A549 (cell line): Measurements from ENCODE around the gene STPG4. TPM values are rescaled to one million over a fixed set of nuclear protein-coding genes. Genes with fewer than 3 reads are reported as not detected.

ENCODE experiments used
- ATAC-seq, 2 experiments: fragments of 200-7000 bp in 1 of 2; fragments of >200 bp in 1 of 2; cut with Nextera tagmentation in 1 of 2; cut with Tn5 transposase in 1 of 2; 3 replicates each; pipeline versions ENCODE4 v1.8.0 to v1.9.1; 2018 to 2020; ENCODE audit warnings: mild to moderate bottlenecking in 1 of 2, moderate library complexity in 1 of 2
- CTCF ChIA-PET: fragments of 300-600 bp; sonication (Branson Sonifier 250); formaldehyde crosslinking; extraction: SDS; loops from one replicate; lab custom pipeline; 2021; ENCODE audit warnings: antibody characterized with exemption, inconsistent platforms; lab: Yijun Ruan, JAX
- POLR2A ChIA-PET: fragments of 350-600 bp; formaldehyde crosslinking; extraction: SDS; loops from one replicate; lab custom pipeline; 2021; ENCODE audit warnings: antibody characterized with exemption, inconsistent platforms; lab: Yijun Ruan, JAX
- DNase-seq, 2 experiments: peaks; one replicate each; pipeline versions ENCODE4 v3.0.0 to v3.0.0-alpha.2; 2011 to 2016; ENCODE audit warnings: low read depth in 1 of 2, low spot score in 1 of 2
- FAIRE-seq: peaks from 2 replicates; lab custom pipeline; 2011; peaks lifted over from hg19 to GRCh38; lab: Jason Lieb, UNC
- H3K27ac ChIP-seq, 2 experiments: fragments of >200 bp; sonication (Bioruptor Twin); formaldehyde crosslinking; 3 replicates each; pipeline ENCODE4 v1.5.1; 2016 to 2017
- H3K4me1 ChIP-seq: fragments of >200 bp; sonication (Bioruptor Twin); formaldehyde crosslinking; 3 replicates; pipeline ENCODE4 v1.6.1; 2016
- H3K4me2 ChIP-seq: fragments of >200 bp; sonication (Bioruptor Twin); formaldehyde crosslinking; 3 replicates; pipeline ENCODE4 v1.6.1; 2016
- H3K4me3 ChIP-seq: fragments of >200 bp; sonication (Bioruptor Twin); formaldehyde crosslinking; 3 replicates; pipeline ENCODE4 v1.5.1; 2016
- H3K9me3 ChIP-seq: fragments of >200 bp; sonication (Bioruptor Twin); formaldehyde crosslinking; 3 replicates; pipeline ENCODE4 v1.6.1; 2016
- BHLHE40 ChIP-seq: IDR thresholded peaks from 2 replicates; pipeline ENCODE4 v1.6.1; 2012; ENCODE audit warnings: low read depth, low read length, inconsistent platforms
- CBX8 ChIP-seq: fragments of 200-600 bp; sonication (generic); IDR thresholded peaks from 2 replicates; pipeline ENCODE4 v1.6.1; 2016
- CHD2 ChIP-seq: fragments of 150-350 bp; IDR thresholded peaks from 2 replicates; pipeline ENCODE4 v1.6.1; 2014; ENCODE audit warnings: low read length; ENCODE audit not compliant: partially characterized antibody
- EHF ChIP-seq: fragments of 250-450 bp; sonication (Bioruptor Pico); IDR thresholded peaks from 2 replicates; pipeline ENCODE4 v1.5.0; 2020; ENCODE audit warnings: mild to moderate bottlenecking
- EHMT2 ChIP-seq: fragments of 200-600 bp; sonication (generic); IDR thresholded peaks from 2 replicates; pipeline ENCODE4 v1.6.1; 2016; ENCODE audit warnings: antibody characterized with exemption, low read depth, mild to moderate bottlenecking, moderate library complexity
- EP300 ChIP-seq, 2 experiments: fragments of >200 bp; sonication (Bioruptor Twin); formaldehyde crosslinking; IDR thresholded peaks; 2 replicates in 1 of 2; 3 replicates in 1 of 2; pipeline ENCODE4 v1.6.1; 2016 to 2017
- ESRRA ChIP-seq: fragments of 150-350 bp; IDR thresholded peaks from 2 replicates; pipeline ENCODE4 v1.6.1; 2014; ENCODE audit warnings: mild to moderate bottlenecking, low read length, borderline replicate concordance
- FOXS1 ChIP-seq: fragments of 250-450 bp; sonication (Bioruptor Pico); IDR thresholded peaks from 2 replicates; pipeline ENCODE4 v1.5.0; 2020; ENCODE audit warnings: mild to moderate bottlenecking, moderate library complexity
- HDAC2 ChIP-seq: fragments of 200-600 bp; sonication (generic); IDR thresholded peaks from 2 replicates; pipeline ENCODE4 v1.6.1; 2016
- HOXB5 ChIP-seq: fragments of 250-450 bp; sonication (Bioruptor Pico); IDR thresholded peaks from 2 replicates; pipeline ENCODE4 v1.5.0; 2020; ENCODE audit warnings: mild to moderate bottlenecking, moderate library complexity
- JUNB ChIP-seq: fragments of >200 bp; sonication (Bioruptor Twin); formaldehyde crosslinking; IDR thresholded peaks from 2 replicates; pipeline ENCODE4 v1.6.1; 2016
- MAZ ChIP-seq: fragments of 150-350 bp; IDR thresholded peaks from 2 replicates; pipeline ENCODE4 v1.6.1; 2014; ENCODE audit warnings: antibody characterized with exemption, low read depth, low read length, borderline replicate concordance
- MYC ChIP-seq: IDR thresholded peaks from 2 replicates; pipeline ENCODE4 v1.6.1; 2012; ENCODE audit warnings: mild to moderate bottlenecking, inconsistent platforms, low read length, improper control_type of control experiment, borderline replicate concordance
- NFE2L2 ChIP-seq: fragments of 150-350 bp; conservative IDR thresholded peaks from 2 replicates; pipeline ENCODE4 v1.6.1; 2014; ENCODE audit warnings: low read length
- NPAS2 ChIP-seq: fragments of 250-450 bp; sonication (Bioruptor Pico); IDR thresholded peaks from 2 replicates; pipeline ENCODE4 v1.8.0; 2022; ENCODE audit warnings: mild to moderate bottlenecking, moderate library complexity, borderline replicate concordance
- NR3C1 ChIP-seq: fragments of >200 bp; sonication (Bioruptor Twin); formaldehyde crosslinking; IDR thresholded peaks from 3 replicates; pipeline ENCODE4 v1.6.1; 2017
- PHF8 ChIP-seq: fragments of 200-600 bp; sonication (generic); IDR thresholded peaks from 2 replicates; pipeline ENCODE4 v1.6.1; 2016; ENCODE audit warnings: low read depth, mild to moderate bottlenecking, antibody characterized with exemption, moderate library complexity, borderline replicate concordance
- POLR2A ChIP-seq: IDR thresholded peaks from 2 replicates; pipeline ENCODE4 v1.6.1; 2012; ENCODE audit warnings: mild to moderate bottlenecking, low read length
- RARB ChIP-seq: fragments of 250-450 bp; sonication (Bioruptor Pico); IDR thresholded peaks from 2 replicates; pipeline ENCODE4 v1.8.0; 2021; ENCODE audit warnings: mild to moderate bottlenecking, moderate library complexity
- RFX5 ChIP-seq: fragments of 450-650 bp; IDR thresholded peaks from 2 replicates; pipeline ENCODE4 v1.7.1; 2014; ENCODE audit warnings: antibody characterized with exemption, mild to moderate bottlenecking, moderate library complexity
- RNF2 ChIP-seq: fragments of 200-600 bp; sonication (generic); IDR thresholded peaks from 2 replicates; pipeline ENCODE4 v1.6.1; 2016; ENCODE audit warnings: low read depth, mild to moderate bottlenecking, antibody characterized with exemption, moderate library complexity, borderline replicate concordance
- SMC3 ChIP-seq: fragments of >200 bp; sonication (Bioruptor Twin); formaldehyde crosslinking; IDR thresholded peaks from 3 replicates; pipeline ENCODE4 v1.6.1; 2018; ENCODE audit warnings: inconsistent platforms
- TFCP2L1 ChIP-seq: fragments of 250-450 bp; sonication (Bioruptor Pico); IDR thresholded peaks from 2 replicates; pipeline ENCODE4 v1.5.0; 2021; ENCODE audit warnings: mild to moderate bottlenecking
- ZC3H11A ChIP-seq: fragments of 450-650 bp; IDR thresholded peaks from 2 replicates; pipeline ENCODE4 v1.6.1; 2014; ENCODE audit warnings: antibody characterized with exemption, mild to moderate bottlenecking
- ZNF302 ChIP-seq: fragments of 250-450 bp; sonication (Bioruptor Pico); IDR thresholded peaks from 2 replicates; pipeline ENCODE4 v1.9.0; 2021; ENCODE audit warnings: inconsistent platforms, mild to moderate bottlenecking, moderate library complexity
- WGBS: methylation state at CpG from one replicate; pipeline ENCODE4 v1.1.6; 2017; ENCODE audit errors: missing lambda C conversion rate; 5-methylcytosine and 5-hydroxymethylcytosine counted together
- polyA plus RNA-seq, 4 experiments: library from polyadenylated mRNA; depleted of rRNA in 3 of 4; stranded (reverse); fragments of >200 nt; fragmentation: RNase III in 1 of 4; extraction: RNeasy Plus Mini Kit Qiagen cat#74134 plus additional on column Dnase treatment in 1 of 4; gene quantifications; 2 replicates in 3 of 4; 3 replicates in 1 of 4; pipeline ENCODE4 v1.2.3, GENCODE V29; 2011 to 2017
- TF ChIP-seq, protein P1 (sequence below): IDR thresholded peaks from 2 replicates; pipeline ENCODE4 v1.6.1; 2012
- TF ChIP-seq, protein P2 (sequence below): IDR thresholded peaks from 2 replicates; pipeline ENCODE4 v1.6.1; 2012; ENCODE audit warnings: low read depth, borderline replicate concordance
- TF ChIP-seq, protein P3 (sequence below): fragments of >200 bp; sonication (Bioruptor Twin); formaldehyde crosslinking; IDR thresholded peaks from 3 replicates; pipeline ENCODE4 v1.6.1; 2016
- TF ChIP-seq, protein P4 (sequence below): fragments of >200 bp; sonication (Bioruptor Twin); formaldehyde crosslinking; IDR thresholded peaks from 3 replicates; pipeline ENCODE4 v1.5.1; 2016

STPG4 gene
- polyA plus RNA-seq, 2 of the 4 experiments (the other 2 are of a cell fraction) = 0.05 to 0.13 TPM

DNA sequence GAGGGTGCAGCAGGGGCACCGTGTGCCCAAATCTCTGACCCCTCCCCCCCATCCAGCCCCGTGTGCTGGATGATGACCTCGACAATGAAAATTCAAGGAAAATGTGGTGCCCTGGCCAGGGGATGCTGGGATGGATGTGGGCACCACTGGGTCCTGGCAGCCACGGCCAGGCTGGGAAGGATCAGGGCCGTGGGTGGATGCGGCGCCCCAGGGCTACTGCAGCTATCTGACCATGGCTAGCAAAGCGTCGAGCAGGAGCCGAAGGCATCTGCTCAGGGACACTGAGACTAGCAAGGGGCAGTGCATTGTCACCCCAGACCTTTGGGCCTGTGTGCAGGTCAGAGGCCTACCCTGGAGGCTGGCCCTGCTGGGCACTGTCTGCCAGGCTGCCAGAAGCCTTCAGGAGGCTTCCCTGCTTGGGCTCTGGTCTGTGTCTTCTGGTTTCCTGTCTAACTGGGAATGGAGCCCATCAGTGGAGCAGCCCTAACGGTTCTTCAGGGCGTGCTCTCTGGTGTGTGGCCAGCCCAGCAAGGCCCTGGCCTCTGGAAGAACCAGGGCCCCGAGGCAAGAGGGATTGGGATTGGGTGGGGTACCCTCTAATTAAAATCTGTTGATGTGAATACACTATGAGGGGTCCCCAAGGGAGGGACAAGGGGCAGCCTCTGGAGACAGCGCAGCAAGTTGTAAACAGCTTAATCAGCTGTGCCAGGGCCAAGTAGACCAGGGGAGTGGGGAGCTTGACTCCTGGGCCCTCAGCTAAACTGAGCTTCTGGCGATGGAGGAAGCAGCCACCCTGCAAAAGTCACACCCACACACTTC lies 98.0 kb downstream of the STPG4 start:
- ATAC-seq (peak; percentile 11 to 28; a peak in 3 of 6 replicates), DNase-seq (no peak), FAIRE-seq (no peak)
- peak overlapping the region in 1 of 2 experiments; percentile 56; a peak in 3 of 6 replicates for H3K27ac ChIP-seq
- 82% methylated on average over 15 of the region's 15 CpGs for WGBS
- H3K9me3 ChIP-seq = no peaks in the 10 kb centered on the region
- H3K4me3 ChIP-seq = no peak overlapping the region
- ChIA-PET CTCF (interaction anchor here (0.8 to 1.5 kb wide), 5 partner anchors 8 to 33 kb away, joined by 3 to 5 read pairs (median 3); no protein-coding TSS in a partner anchor), POLR2A (no interaction called here)
- no peak overlapping the region for H3K4me2 ChIP-seq
- TF ChIP-seq ZNF302 (CRISPR knock-in tag) = no peak
- TF ChIP-seq, protein P1, sequence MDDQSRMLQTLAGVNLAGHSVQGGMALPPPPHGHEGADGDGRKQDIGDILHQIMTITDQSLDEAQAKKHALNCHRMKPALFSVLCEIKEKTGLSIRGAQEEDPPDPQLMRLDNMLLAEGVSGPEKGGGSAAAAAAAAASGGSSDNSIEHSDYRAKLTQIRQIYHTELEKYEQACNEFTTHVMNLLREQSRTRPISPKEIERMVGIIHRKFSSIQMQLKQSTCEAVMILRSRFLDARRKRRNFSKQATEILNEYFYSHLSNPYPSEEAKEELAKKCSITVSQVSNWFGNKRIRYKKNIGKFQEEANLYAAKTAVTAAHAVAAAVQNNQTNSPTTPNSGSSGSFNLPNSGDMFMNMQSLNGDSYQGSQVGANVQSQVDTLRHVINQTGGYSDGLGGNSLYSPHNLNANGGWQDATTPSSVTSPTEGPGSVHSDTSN = no peak
- no peak for TF ChIP-seq CHD2
- no peak for TF ChIP-seq RFX5
- no peak for TF ChIP-seq HOXB5
- TF ChIP-seq ZC3H11A = no peak
- TF ChIP-seq POLR2A = no peak
- TF ChIP-seq RARB (CRISPR knock-in tag) = no peak
- no peak for TF ChIP-seq FOXS1 (CRISPR knock-in tag)
- no peak for TF ChIP-seq BHLHE40
- no peak for TF ChIP-seq MYC
- no peak for TF ChIP-seq EHMT2
- TF ChIP-seq PHF8 = no peak
- no peak for TF ChIP-seq SMC3
- no peak for TF ChIP-seq ESRRA
- TF ChIP-seq, protein P2, sequence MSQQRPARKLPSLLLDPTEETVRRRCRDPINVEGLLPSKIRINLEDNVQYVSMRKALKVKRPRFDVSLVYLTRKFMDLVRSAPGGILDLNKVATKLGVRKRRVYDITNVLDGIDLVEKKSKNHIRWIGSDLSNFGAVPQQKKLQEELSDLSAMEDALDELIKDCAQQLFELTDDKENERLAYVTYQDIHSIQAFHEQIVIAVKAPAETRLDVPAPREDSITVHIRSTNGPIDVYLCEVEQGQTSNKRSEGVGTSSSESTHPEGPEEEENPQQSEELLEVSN = no peak
- no peak for TF ChIP-seq EP300 (IDR thresholded peaks at IDR 0.05)
- TF ChIP-seq NPAS2 (CRISPR knock-in tag) = no peak
- TF ChIP-seq, protein P3, sequence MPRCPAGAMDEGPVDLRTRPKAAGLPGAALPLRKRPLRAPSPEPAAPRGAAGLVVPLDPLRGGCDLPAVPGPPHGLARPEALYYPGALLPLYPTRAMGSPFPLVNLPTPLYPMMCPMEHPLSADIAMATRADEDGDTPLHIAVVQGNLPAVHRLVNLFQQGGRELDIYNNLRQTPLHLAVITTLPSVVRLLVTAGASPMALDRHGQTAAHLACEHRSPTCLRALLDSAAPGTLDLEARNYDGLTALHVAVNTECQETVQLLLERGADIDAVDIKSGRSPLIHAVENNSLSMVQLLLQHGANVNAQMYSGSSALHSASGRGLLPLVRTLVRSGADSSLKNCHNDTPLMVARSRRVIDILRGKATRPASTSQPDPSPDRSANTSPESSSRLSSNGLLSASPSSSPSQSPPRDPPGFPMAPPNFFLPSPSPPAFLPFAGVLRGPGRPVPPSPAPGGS = no peak
- peaks cover 7% of the 10 kb centered on the region; the same call in 1 of the 3 replicates for H3K4me1 ChIP-seq

DNA sequence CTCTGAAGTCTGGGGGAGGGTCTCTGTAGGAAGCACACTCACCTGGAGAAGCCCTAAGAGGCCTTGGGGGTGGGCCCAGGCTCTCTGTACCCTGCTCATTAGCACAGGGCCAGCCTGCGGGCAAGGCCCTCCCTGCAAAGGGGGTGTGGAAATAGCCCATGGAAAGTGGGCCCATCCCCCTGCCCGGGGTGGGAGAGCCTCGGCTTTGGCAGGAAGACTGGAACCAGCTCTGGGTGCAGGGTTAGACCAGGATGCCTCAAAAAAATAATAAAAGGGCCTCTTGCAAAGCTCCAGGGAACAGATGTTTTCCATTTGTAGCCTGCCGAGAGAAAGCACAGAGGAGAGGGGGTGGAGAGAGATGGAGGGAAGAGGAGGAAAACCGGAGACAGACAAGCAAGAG lies 98.7 kb downstream of the STPG4 start:
- ChIA-PET CTCF (interaction anchor here (0.8 kb wide), 1 partner anchor 14 kb away, joined by 3 read pairs; no protein-coding TSS in a partner anchor), POLR2A (no interaction called here)
- ATAC-seq (no peak), DNase-seq (no peak), FAIRE-seq (no peak)
- no peak overlapping the region for H3K4me2 ChIP-seq
- H3K4me3 ChIP-seq = no peak overlapping the region
- no peaks in the 10 kb centered on the region for H3K9me3 ChIP-seq
- H3K4me1 ChIP-seq = peaks cover 7% of the 10 kb centered on the region; the same call in 1 of the 3 replicates
- peak overlapping the region in 1 of 2 experiments; percentile 56; a peak in 2 of 6 replicates for H3K27ac ChIP-seq
- TF ChIP-seq, protein P4, sequence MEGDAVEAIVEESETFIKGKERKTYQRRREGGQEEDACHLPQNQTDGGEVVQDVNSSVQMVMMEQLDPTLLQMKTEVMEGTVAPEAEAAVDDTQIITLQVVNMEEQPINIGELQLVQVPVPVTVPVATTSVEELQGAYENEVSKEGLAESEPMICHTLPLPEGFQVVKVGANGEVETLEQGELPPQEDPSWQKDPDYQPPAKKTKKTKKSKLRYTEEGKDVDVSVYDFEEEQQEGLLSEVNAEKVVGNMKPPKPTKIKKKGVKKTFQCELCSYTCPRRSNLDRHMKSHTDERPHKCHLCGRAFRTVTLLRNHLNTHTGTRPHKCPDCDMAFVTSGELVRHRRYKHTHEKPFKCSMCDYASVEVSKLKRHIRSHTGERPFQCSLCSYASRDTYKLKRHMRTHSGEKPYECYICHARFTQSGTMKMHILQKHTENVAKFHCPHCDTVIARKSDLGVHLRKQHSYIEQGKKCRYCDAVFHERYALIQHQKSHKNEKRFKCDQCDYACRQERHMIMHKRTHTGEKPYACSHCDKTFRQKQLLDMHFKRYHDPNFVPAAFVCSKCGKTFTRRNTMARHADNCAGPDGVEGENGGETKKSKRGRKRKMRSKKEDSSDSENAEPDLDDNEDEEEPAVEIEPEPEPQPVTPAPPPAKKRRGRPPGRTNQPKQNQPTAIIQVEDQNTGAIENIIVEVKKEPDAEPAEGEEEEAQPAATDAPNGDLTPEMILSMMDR = no peak
- no peak for TF ChIP-seq CBX8
- no peak for TF ChIP-seq JUNB
- no peak for TF ChIP-seq RNF2
- no peak for TF ChIP-seq FOXS1 (CRISPR knock-in tag)
- no peak for TF ChIP-seq TFCP2L1 (CRISPR knock-in tag)
- no peak for TF ChIP-seq NFE2L2
- no peak for TF ChIP-seq EHF (CRISPR knock-in tag)
- no peak for TF ChIP-seq NR3C1
- TF ChIP-seq, protein P1 = no peak
- TF ChIP-seq MAZ = no peak
- no peak for TF ChIP-seq HDAC2
- no peak for TF ChIP-seq PHF8
- WGBS = 91% methylated on average over 5 of the region's 5 CpGs
